Head of caudate nucleus (tissue), 42 donors: ENCODE measurements around the gene SEC24A.
"Not testable (repeated sequence)": the region's sequence is repeated elsewhere in the genome, so short reads cannot be mapped to it uniquely, and the experiment has no call there.

Experiments
- DNase-seq, 42 donors: peaks; one replicate each; pipeline versions ENCODE4 v3.0.0 to v3.0.0-alpha.2; 2020 to 2021; ENCODE audit warnings: mixed read lengths in 7 of 42
- intact Hi-C: fragments of 100-400 bp; cut with DNase I; formaldehyde crosslinking; loops from one replicate; pipeline ENCODE4 v1.15.0; 2022

Gene SEC24A

GRCh38 chr5:134648425-134649162 is at the start of gene SEC24A:
SEC24A (plus strand) TSS chr5:134648785; CDS start chr5:134649077, 292 bp downstream.
- intact Hi-C loops = loop anchor here (2.0 kb wide), 1 partner anchor 16 kb away; the partner anchor contains the start of gene SAR1B

GRCh38 chr5:134599820-134600219 is 48.8 kb upstream of the SEC24A start:
- DNase-seq, intact Hi-C loops: not testable (repeated sequence)

More at GRCh38 chr5:134648425-134649162, at the start of gene SEC24A:
- DNase-seq = peak; percentile 60 to 93 (median 85)

GRCh38 chr5:134600600-134600999 is 48.0 kb upstream of the SEC24A start:
- DNase-seq = peak in 10 of 42 donors; percentile 23 to 68 (median 50)

GRCh38 chr5:134603059-134603458 is 45.5 kb upstream of the SEC24A start:
- DNase-seq = no peak
- intact Hi-C loops = no loop called here

More at GRCh38 chr5:134600600-134600999, 48.0 kb upstream of the SEC24A start:
- intact Hi-C loops = no loop called here

- intact Hi-C loops = no loop called here
- no peak for DNase-seq
Observed at GRCh38 chr5:134604908-134605307, 43.7 kb upstream of the SEC24A start.

GRCh38 chr5:134606726-134607125 is 41.9 kb upstream of the SEC24A start:
- no peak for DNase-seq
- intact Hi-C loops = no loop called here

GRCh38 chr5:134608555-134608954 is 40.0 kb upstream of the SEC24A start:
- intact Hi-C loops = no loop called here

GRCh38 chr5:134609232-134609851 is 39.2 kb upstream of the SEC24A start:
- peak in 8 of 42 donors; percentile 15 to 69 (median 25) for DNase-seq

More at GRCh38 chr5:134608555-134608954, 40.0 kb upstream of the SEC24A start:
- DNase-seq = no peak

GRCh38 chr5:134610725-134611124 is 37.9 kb upstream of the SEC24A start:
- intact Hi-C loops = no loop called here

More at GRCh38 chr5:134609232-134609851, 39.2 kb upstream of the SEC24A start:
- intact Hi-C loops = no loop called here

GRCh38 chr5:134611515-134611914 is 37.1 kb upstream of the SEC24A start:
- intact Hi-C loops = no loop called here
- no peak for DNase-seq

More at GRCh38 chr5:134610725-134611124, 37.9 kb upstream of the SEC24A start:
- no peak for DNase-seq

- no peak for DNase-seq
- intact Hi-C loops = no loop called here
Observed at GRCh38 chr5:134614450-134615085, 34.0 kb upstream of the SEC24A start.

GRCh38 chr5:134620634-134621033 is 28.0 kb upstream of the SEC24A start:
- intact Hi-C loops = no loop called here
- no peak for DNase-seq

- DNase-seq = no peak
- intact Hi-C loops = no loop called here
Observed at GRCh38 chr5:134625559-134625958, 23.0 kb upstream of the SEC24A start.

- intact Hi-C loops = no loop called here
- no peak for DNase-seq
Observed at GRCh38 chr5:134626369-134627014, 22.1 kb upstream of the SEC24A start.

GRCh38 chr5:134634227-134634626 is 14.4 kb upstream of the SEC24A start:
- intact Hi-C loops = no loop called here

GRCh38 chr5:134635366-134635765 is 13.2 kb upstream of the SEC24A start:
- peak in 1 of 42 donors; percentile 1 for DNase-seq
- intact Hi-C loops = not testable (repeated sequence)

More at GRCh38 chr5:134634227-134634626, 14.4 kb upstream of the SEC24A start:
- DNase-seq = peak in 1 of 42 donors; percentile 6

- peak in 1 of 42 donors; percentile 3 for DNase-seq
- intact Hi-C loops = no loop called here
Observed at GRCh38 chr5:134637116-134637721, 11.4 kb upstream of the SEC24A start.

- intact Hi-C loops = no loop called here
- no peak for DNase-seq
Observed at GRCh38 chr5:134638760-134639201, 9.8 kb upstream of the SEC24A start.
